ENCODE data around the gene GCNT2.
A peak's percentile ranks its signal among the peaks of the same experiment; 100 is the strongest.
"Not testable (repeated sequence)": the region's sequence is repeated elsewhere in the genome, so short reads cannot be mapped to it uniquely, and the experiment has no call there.

GCNT2 gene

DNA sequence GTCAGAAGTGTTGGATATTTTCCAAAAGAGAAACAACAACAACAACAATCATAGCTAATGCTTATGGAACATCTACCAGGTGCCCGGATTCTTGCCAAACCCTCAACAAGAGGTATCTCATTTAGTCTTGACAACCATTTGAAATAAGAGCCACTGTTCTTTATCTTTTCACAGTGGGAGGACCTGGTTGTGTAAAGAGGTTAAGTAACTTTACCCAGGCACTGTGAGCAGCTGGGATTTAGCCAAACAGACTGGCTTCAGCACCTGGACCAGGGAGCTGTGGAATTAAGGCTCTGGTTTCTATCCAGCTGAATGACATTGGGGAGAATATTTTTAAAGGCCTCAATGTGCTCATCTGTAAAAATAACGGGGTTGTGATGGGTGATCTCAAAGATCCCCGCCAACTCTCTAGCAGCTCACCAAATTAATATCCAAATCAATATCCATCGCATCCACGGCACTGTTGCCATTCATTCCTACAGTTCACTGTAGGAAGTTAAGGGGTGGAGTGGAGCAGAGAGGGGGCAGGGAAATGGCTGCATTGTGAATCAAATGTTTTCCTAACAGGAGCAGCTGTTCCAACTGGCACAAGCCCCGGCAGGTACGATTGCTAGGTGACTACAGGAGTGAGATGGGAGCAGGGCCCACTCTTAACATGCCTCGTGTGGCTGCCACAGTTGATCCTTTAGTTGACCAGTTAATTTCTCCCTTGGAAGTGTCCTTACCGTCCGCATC is 61.8 kb downstream of the GCNT2 start:
- no peak for DNase-seq

DNA sequence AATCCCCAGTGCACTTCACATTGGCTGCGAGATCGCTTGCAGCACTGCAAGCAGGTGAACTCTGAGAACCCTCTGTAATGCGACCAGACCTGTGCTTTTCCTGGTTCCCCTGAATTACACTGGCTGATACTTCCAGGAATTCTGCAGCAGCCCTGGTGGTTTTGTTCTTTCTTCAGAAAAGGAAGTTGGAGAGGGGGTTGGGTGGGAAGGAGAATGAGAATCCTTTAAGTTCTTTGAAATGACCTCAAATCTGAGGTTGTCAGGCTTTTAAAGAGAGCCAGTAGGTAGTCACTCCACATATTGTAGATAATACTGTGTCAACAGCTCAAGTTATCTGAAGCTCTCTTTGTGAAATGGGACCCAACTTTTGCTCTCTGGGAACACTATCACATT is 62.4 kb downstream of the GCNT2 start:
- no peak for DNase-seq

DNA sequence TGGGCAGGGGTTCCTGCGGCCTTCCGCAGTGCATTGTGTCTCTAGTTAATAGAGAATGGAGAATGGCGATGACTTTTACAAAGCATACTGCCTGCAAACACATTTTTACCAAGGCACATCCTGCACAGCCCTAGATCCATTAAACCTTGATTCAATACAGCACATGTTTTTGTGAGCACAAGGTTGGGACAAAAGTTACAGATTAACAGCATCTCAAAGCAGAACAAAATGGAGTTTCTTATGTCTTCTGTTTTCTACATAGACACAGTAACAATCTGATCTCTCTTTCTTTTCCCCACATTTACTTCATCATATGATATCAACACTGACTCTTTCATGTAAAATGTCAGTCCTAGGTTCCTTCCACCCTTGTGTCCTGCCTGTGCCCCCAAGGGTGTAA is 63.5 kb downstream of the GCNT2 start:
- DNase-seq = no peak

DNA sequence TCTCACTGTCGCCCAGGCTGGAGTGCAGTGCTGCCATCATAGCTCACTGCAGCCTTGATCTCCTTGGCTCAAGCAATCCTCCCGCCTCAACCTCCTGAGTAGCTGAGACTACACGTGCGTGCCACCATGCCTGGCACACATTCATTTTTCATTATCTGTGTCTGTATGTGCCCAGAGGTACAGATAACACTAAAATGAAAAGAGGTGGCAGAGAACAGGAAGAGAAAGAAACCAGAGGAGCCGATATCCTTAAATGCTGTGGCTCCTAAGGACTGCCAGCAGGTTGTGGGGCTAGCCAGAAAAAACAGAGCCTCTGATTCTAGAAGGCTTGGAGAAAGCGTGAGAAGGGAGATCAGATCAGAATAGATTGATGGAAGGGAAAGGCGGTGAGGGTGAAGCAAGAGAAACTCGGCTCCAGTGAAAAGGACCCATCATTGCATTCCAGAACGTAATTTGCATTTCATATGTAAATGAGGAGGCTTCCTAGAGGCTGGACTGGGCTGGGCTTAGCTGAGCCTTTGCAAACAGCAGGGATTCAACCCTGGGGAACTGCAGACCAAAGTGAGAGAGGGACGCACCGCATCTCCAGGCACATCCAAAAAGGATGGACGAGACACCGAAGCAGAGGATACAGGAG is 64.2 kb downstream of the GCNT2 start:
- DNase-seq = no peak

DNA sequence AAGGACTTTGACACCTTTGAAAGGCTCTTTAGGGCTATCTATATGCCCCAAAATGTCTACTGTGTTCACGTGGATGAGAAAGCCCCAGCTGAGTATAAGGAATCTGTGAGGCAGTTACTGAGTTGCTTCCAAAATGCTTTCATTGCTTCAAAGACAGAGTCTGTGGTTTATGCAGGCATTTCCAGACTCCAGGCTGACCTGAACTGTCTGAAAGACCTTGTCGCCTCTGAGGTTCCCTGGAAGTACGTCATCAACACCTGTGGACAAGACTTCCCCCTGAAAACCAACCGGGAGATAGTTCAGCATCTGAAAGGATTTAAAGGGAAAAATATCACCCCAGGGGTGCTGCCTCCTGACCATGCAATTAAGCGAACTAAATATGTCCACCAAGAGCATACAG is 65.2 kb downstream of the GCNT2 start:
- DNase-seq = no peak

DNA sequence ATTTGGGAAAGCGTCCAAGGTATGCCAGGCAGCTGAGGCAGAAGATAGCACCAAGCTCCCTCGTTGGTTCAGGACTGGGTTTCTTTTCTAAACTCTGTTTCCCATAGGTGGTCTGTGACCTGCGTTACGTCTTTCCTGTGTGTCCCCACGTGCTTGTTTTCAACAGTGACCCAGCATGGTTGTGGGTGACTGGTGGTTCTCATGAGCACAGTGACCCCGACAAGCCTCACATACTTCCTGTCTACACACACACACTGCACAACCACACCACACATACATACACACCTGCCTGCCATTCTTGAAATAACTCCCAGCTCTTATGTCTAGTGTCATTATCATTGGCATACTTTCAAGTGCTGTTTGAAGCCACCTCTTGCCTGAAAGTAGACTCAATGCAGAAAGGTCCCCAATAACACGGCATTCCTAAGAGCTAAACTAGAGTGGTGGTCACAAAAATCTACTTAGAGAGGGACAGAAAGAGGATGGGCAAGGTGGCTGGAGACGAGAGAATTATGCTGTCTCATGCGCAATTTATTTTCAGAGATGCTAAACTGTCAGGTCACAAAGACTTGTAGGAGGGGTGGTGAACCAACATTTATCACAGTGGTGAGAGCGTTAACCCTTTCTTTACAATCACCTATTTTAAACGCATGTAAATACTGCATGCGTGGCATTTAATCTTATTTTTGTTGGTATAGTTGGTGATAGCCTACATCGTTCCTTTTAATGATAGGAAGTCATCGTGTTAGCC is 66.7 kb downstream of the GCNT2 start:
- no peak for DNase-seq

DNA sequence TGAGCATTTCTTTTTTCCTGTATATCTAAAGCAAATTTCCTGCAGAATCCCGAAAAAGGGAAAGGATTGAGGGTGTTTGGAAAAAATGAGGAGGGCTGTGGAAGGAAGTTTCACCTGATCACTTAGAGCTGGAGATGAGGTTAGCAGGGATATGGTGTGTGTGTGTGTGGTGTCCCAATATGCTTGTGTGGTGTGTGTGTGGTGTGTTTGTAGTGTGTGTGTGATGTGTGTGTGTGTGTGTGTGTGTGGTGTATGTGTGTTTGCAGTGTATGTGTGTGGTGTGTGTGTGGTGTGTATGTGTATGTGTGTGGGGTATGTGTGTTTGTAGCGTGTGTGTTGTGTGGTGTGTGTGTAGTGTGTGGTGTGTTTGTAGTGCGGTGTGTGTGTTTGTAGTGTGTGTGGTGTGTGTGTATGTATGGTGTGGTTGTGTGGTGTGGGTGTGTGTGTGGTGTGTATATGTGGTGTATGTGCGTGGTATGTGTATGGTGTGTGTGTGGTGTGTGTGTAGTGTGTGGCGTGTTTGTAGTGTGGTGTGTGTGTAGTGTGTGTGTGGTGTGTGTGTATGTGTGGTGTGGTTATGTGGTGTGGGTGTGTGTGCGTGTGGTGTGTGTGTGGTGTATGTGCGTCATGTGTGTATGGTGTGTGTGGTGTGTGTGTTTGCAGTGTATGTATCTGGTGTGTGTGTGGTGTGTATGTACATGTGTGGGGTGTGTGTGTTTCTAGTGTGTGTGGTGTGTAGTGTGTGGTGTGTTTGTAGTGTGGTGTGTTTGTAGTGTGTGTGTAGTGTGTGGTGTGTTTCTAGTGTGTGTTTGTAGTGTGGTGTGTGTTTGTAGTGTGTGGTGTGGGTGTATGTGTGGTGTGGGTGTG is 67.6 kb downstream of the GCNT2 start:
- DNase-seq = no peak

DNA sequence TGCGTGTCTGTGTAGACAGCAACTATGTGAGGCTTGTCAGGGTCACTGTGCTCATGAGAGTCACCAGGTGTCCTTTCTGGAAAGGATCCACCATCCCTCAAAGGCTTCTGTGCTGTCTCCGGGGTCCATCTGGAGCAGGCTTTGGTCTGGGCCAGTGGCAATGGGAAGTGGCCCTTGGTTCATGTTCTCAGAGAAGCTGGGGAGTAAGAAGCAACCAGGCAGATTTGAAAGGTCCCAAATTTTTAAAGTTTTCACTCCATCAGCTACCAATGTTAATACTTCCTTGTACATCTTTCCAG is 68.2 kb downstream of the GCNT2 start:
- no peak for DNase-seq

DNA sequence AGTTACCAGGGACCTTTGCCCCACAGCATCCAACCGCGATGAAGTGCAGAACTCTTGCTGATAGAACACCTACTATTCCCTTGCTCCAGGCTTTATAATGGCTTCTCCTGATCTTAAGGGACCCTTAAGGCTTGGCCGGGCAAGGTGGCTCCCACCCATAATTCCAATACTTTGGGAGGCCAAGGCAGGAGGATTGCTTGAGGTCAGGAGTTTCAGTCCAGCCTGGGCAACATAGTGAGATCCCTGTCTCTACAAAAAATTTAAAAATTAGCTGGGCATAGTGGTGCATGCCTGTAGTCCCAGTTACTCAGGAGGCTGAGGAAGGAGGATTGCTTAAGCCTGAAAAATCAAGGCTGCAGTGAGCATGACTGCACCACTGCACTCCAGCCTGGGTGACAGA is 68.8 kb downstream of the GCNT2 start:
- DNase-seq = no peak

DNA sequence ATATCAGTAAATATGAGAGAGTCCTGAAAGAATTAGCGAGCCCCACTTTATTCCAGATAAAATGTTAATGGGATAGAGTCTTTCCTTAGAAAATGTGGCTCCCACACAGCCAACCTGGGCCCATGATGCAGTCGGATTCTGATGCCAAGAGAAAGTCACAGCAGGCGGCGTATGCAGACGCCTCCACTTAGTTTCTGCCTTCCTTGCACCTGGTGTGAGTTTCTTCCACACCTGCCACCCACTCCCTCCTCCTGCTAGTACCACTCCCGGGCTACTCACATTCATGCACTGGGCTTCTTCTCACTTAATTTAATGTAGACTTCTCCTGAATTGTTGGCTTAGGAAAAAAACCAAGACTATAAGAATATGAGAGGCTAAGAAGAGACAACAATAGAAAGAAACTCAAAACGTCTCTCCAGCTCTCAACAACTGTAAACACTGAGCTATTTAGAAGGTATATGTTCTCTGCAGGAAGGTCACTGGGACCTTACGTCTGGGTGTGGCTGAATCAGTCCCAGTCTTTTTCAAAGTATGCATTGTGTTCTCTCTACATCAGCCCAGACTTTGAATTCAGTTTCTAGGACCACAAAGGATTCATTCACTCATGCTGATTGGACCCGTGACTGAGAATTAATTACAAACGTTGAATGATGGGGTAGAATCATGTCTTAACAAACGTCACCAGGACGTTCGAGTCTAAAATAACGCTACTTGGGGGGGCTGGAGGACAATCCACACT is 70.4 kb downstream of the GCNT2 start:
- DNase-seq = no peak

DNA sequence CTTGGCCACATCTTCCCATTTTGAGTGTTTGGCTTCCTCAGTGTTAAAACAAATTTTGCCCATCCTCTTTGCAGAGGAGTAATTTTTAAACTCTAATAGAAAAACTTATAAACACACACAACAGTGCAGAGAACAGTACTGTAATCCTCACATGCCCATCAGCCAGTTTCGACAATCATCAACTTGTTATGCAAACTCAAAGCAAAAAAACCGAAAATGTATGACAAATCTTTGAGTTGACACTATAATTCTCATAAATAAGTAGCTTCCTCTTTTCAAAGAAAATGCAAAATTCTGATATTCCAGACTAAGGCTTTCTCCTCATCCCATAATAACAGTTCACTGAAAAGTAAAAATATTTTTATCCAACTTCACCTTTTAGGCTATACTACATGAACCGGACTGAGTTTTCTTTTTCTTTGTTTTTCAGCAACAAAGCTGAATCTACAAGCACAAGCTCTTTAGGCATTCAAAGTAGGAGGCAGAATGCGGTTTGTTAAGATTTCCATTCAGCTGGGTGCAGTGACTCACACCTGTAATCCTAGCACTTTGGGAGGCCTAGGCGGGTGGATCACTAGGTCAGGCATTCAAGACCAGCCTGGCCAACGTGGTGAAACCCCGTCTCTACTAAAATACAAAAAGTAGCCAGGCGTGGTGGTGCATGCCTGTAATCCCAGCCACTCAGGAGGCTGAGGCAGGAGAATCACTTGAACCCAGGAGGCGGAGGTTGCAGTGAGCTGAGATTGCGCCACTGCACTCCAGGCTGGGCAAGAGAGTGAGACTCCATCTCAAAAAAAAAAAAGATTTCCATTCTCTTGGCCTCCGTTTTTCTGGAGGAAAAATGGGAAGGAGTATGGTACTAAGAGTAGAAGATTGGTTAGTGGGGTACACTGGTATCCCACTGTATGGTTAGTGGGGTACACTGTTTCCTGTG is 74.8 kb downstream of the GCNT2 start:
- peak; percentile 27 to 28 for DNase-seq

DNA sequence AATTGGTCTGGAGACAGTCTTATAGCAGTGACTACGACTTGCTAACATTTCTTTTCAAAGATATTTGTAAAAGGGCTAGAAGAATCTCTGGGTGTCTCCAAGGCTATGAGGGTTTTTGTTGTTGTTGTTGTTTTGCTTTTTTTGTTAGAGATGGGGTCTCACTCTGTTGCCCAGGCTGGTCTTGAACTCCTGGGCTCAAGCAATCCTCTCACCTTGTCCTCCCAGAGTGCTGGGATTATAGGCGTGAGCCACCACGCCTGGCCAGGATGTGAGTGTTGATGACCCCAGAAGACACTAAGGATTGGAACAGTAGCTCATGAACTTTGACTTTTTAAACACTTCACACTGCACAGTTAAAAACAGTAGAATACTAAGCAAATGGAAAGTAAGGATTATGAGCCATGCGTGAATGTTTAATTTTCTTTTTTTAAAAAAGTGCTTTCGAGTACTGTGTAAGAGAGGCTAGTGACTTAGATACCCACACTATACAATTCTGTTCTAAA is 76.4 kb downstream of the GCNT2 start:
- no peak for DNase-seq

DNA sequence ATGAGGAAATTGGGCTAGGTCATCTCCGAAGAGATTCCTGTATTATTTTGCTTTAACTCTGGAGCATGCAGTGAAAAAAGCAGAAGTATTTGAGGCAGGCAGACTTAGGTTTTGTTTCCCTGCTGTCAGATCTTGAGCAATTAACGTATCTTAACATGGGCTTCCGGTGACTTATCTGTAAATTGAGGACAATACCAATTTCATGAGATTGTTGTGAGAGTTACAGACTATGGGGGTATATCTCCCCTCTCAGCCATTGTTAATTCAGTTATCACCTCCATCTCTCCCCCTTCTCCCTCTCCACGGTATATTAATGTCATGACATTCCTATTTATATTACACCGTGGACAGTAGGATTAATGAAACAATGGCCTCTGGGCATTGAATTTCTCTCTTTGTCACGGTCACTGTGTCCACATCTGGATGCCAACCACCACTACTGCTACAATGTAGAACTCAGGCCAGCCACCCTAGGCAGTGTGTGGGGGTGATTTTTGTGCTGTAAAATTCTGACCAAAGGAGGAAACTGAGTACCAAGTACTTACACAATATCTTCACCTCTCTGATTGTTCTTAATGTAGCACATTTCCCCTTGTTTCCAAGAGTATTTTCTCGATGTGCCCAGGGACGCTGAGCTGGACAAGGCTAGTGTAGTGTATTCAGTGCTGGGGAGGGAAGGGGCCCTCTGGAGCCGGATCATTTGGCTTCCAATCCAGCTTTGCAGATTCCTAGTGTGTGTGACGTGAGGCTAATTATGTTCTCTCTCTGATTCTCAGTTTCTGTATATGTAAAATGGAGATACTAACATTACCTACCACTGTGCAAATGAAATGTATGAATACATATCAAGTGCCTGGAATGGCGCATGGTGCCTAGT is 77.2 kb downstream of the GCNT2 start:
- DNase-seq = peak; percentile 94 to 95

DNA sequence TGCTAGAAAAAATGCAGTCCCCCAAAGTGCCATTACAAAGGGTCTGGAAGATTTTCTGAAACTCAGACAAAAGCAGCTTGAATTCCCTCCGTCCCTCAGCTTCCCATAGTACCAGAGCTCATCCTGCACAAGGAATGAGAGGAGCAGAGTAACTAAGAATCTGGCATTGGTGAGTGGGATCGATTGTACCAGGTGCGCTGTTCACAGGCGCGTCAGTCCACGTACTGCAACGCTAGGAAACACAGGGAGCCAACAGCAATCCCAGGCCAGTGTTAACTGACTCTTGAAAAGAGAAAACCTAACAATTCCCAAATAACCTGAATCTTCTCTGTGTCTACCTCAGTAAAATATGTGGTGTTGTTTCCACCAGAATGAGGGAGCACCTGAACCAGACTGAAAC is 77.9 kb downstream of the GCNT2 start:
- DNase-seq = no peak

DNA sequence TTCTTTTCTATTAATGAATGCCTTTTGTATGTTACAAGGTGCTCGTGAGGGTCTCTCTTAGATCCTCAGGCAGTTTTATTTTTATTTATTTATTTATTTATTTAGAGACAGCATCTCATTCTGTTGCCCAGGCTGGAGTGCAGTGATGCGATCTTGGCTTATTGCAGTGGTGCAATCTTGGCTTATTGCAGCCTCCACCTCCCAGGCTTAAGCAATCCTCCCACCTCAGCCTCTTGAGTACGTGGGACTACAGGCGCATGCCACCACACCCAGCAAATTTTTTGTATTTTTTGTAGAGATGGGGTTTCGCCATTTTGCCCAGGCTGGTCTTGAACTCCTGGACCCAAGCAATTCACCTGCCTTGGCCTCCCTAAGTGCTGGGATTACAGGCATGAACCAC is 79.5 kb downstream of the GCNT2 start:
- DNase-seq = not testable (repeated sequence)

DNA sequence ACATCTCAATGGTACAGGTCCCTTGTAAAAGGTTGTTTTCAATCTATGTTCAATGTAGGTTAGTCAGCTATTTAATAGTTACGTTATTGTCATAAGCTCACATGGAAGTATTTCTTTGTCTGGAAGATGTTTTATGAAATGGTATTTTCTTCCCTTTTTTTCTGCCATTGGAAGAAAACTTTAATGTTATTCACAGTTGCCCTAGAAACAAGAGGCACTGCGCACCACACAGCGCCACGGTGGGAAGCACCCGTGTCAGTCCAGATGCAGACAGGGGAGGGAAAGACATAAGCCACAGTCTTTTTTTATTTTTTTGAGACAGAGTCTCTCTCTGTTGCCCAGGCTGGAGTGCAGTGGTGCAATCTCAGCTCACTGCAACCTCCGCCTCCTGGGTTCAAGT is 82.1 kb downstream of the GCNT2 start:
- no peak for DNase-seq

DNA sequence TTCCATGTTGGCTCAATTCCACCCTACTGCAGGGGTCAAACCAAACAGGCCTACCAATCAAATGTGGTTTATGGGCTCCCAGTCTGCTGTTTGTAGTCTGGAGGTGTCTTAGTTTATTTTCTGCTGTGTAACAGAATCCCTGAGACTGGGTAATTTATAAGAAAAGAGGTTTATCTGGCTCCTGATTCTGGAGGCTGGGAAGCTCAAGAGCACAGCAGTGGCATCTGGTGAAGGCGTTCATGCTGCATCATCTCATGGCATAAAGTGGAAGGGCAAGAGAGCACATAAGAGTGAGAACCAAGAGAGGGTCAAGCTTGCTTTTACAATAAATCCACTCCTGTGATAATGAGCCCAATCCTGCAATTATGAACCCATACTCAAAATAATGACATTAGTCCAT is 87.9 kb downstream of the GCNT2 start:
- DNase-seq = no peak

DNA sequence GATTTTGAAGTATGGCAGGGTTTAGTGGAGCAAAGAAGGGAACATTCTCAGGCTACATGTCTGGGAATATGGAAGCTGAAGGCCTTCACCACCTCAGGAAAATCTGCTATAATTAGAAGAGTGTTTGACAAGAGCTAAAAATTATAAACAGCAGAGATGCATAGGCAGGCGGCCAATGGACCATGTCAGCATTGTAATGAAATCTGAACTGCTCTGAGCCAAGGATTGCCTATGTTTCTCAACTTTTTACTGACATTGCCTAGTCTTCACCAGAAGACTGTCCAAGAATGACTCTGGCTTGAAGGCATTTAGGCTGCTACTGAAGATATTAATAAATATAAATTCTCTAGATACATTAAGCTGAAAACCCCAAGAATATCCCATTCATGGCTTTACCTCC is 89.1 kb downstream of the GCNT2 start:
- DNase-seq = no peak

DNA sequence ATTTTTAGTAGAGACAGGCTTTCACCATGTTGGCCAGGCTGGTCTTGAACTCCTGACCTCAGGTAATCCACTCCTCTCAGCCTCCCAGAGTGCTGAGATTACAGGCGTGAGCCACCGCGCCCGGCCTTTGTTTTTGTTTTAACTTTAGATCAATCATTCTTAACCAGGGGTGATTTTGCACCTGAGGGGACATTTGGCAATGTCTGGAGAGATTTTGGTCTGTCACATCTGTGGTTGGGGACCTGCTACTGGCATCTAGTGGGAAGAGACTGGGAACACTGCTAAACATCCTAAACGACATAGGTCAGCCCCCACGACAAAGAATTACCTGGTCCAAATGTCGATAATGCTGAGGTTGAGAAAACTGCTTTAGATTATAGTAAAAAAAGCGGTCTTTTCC is 91.0 kb downstream of the GCNT2 start:
- no peak for DNase-seq

DNA sequence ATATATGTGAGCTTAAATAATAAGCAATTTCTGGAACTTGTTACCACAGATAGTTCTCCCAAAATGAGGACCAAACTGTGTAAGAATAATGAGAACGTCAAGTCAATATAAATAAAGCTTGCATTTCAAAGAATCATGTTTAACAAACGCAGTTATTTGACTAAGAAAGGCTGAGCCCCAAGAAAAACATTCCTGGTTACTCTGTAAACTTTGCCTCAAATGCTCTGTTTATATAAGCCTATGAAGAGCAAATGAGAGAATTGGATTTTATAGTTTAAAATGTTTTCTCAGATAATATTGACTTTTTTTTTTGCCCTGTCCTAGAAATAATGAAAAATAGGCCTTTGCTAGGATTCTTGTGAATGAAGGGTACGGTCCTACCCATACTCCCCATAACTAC is 91.9 kb downstream of the GCNT2 start:
- no peak for DNase-seq

All from Kasumi-1 (cell line).